Kidney (tissue), 14 donors: ENCODE results near the gene LRRC26. TPM values are rescaled to one million over a fixed set of nuclear protein-coding genes. Genes with fewer than 3 reads are reported as not detected.

Source experiments
- DNase-seq, 5 donors: peaks; one replicate each; pipeline ENCODE4 v3.0.0-alpha.2; 2013 to 2020
- FAIRE-seq: peaks from 2 replicates; lab custom pipeline; 2012; peaks lifted over from hg19 to GRCh38; lab: Jason Lieb, UNC
- H3K27ac ChIP-seq, 2 donors: one replicate each; pipeline ENCODE4 v1.7.0; 2013; ENCODE audit warnings: low read depth in 2 of 2, low read length in 2 of 2, inconsistent platforms in 1 of 2
- H3K27me3 ChIP-seq: one replicate; pipeline ENCODE4 v1.7.1; 2013; ENCODE audit warnings: low read length, inconsistent platforms; ENCODE audit not compliant: control insufficient read depth, insufficient read depth
- H3K36me3 ChIP-seq, 3 donors: one replicate each; pipeline versions ENCODE4 v1.7.0 to v1.7.1; 2013; ENCODE audit warnings: low read length in 3 of 3, control low read depth in 1 of 3, inconsistent platforms in 1 of 3; ENCODE audit not compliant: insufficient read depth in 3 of 3, control insufficient read depth in 2 of 3
- H3K4me1 ChIP-seq, 3 donors: one replicate each; pipeline versions ENCODE4 v1.7.0 to v1.7.1; 2013; ENCODE audit warnings: low read length in 3 of 3, inconsistent platforms in 1 of 3, low read depth in 1 of 3; ENCODE audit not compliant: control insufficient read depth in 2 of 3, insufficient read depth in 2 of 3
- H3K4me3 ChIP-seq, 3 donors: one replicate each; pipeline versions ENCODE4 v1.7.0 to v1.8.1; 2013; ENCODE audit warnings: low read length in 3 of 3, control low read depth in 1 of 3, inconsistent platforms in 1 of 3
- H3K9ac ChIP-seq, 3 donors: one replicate each; pipeline versions ENCODE4 v1.7.0 to v1.7.1; 2013; ENCODE audit warnings: low read length in 3 of 3, control low read depth in 1 of 3, inconsistent platforms in 1 of 3
- H3K9me3 ChIP-seq, 3 donors: one replicate each; pipeline versions ENCODE4 v1.7.0 to v1.7.1; 2013; ENCODE audit warnings: low read length in 3 of 3, control low read depth in 1 of 3, inconsistent platforms in 1 of 3; ENCODE audit not compliant: control insufficient read depth in 2 of 3, insufficient read depth in 1 of 3
- intact Hi-C: fragments of 100-400 bp; cut with DNase I; formaldehyde crosslinking; loops from one replicate; pipeline ENCODE4 v1.11.1; 2022
- polyA plus RNA-seq: library from polyadenylated mRNA; stranded (reverse); fragments of 350-450 nt; fragmentation: Illumina TruSeq; extraction: RNeasy Lipid Tissue Mini Kit (QIAGEN cat#74804); gene quantifications from one replicate; pipeline ENCODE4 v1.2.3, GENCODE V29; 2014; ENCODE audit warnings: low read depth, low replicate concordance; ENCODE audit not compliant: insufficient read depth
- total RNA-seq: library from RNA; stranded (reverse); fragmentation: NEBNext Ultra II Directional; extraction: Animal tissue kit (Norgen Biotek cat#: 25700); gene quantifications from one replicate; pipeline ENCODE4 v1.2.1, GENCODE V29; 2021
- TF ChIP-seq, protein P1 (sequence below): IDR thresholded peaks from 3 replicates; pipeline ENCODE4 v1.5.1; 2012; ENCODE audit warnings: mild to moderate bottlenecking, moderate library complexity, borderline replicate concordance; ENCODE audit not compliant: insufficient read depth; ENCODE audit errors: extremely low read depth
- donor health status: control.
- donor health status: control.
- donor health status: control.
- donor health status: control.
- donor health status: control.
- donor health status: DM: yes; HTN: yes; CAD: no.
- donor health status: Normal renal cell carcinoma (clear cell type).

The LRRC26 gene
- total and polyA plus RNA-seq, 2 donors from 2014 or later, result 0.25 TPM; not detected in 1

DNA sequence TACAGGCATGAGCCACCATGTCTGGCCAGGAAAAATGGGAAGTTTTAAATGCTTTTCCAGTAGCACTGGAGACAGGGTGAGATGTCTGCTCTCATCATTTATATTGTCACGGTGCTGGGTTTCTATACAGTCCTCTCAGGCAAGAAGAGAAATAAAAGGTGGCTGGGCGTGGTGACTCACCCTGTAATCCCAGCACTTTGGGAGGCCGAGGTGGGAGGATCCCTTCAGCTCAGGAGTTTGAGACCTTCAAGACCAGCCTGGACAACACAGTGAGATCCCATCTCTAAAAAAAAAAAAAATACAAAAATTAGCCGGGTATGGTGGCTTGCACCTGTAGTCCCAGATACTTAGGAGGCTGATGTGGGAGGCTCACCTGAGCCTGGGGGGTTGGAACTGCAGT is 35.7 kb downstream of the LRRC26 start:
- H3K27me3 ChIP-seq, result peaks cover 13% of the 10 kb centered on the region
- TF ChIP-seq, protein P1, sequence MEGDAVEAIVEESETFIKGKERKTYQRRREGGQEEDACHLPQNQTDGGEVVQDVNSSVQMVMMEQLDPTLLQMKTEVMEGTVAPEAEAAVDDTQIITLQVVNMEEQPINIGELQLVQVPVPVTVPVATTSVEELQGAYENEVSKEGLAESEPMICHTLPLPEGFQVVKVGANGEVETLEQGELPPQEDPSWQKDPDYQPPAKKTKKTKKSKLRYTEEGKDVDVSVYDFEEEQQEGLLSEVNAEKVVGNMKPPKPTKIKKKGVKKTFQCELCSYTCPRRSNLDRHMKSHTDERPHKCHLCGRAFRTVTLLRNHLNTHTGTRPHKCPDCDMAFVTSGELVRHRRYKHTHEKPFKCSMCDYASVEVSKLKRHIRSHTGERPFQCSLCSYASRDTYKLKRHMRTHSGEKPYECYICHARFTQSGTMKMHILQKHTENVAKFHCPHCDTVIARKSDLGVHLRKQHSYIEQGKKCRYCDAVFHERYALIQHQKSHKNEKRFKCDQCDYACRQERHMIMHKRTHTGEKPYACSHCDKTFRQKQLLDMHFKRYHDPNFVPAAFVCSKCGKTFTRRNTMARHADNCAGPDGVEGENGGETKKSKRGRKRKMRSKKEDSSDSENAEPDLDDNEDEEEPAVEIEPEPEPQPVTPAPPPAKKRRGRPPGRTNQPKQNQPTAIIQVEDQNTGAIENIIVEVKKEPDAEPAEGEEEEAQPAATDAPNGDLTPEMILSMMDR, result no peak
- no peak overlapping the region for H3K4me3 ChIP-seq
- intact Hi-C loops, result no loop called here
- DNase-seq (no peak), FAIRE-seq (no peak)
- H3K36me3 ChIP-seq, result no peaks in the 10 kb centered on the region
- peaks cover 0 to 2% (median 0%) of the 10 kb centered on the region in 3 donors for H3K4me1 ChIP-seq
- H3K9ac ChIP-seq, result no peak overlapping the region
- H3K9me3 ChIP-seq, result no peaks in the 10 kb centered on the region
- H3K27ac ChIP-seq, result no peak overlapping the region

DNA sequence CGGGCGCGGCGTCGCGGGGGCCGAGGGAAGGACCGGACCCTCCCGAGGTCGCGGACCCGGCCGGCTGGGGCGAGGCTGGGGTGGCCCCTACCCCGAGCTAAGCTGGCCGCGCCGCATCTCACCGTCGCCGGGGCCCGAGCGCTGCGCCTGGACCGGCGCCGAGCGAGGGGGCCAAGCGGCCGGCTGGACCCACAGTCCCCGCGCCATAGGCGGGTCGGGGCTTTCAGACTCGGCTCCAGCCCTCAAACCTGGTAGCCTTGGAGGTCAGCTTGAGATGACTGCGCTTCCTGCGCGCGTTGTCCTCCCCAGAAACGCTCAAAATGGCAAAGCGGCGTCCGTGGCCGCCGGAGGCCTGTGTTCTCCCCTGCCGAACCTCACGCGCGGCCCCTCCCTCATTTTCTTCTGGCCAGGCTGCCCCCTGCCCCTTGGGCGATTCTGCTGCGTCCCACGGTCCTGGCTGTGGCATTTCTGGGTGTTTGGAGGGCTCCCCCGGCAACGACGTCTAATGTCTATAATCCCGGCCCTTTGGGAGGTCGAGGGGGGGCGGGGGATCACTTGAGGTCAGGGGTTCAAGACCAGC is 39.6 kb downstream of the LRRC26 start:
- peaks cover 0 to 16% (median 0%) of the 10 kb centered on the region in 3 donors for H3K4me1 ChIP-seq
- TF ChIP-seq, protein P1, result no peak
- H3K4me3 ChIP-seq, result peak overlapping the region in 2 of 3 donors; percentile 72 to 77
- FAIRE-seq, result no peak
- H3K9ac ChIP-seq, result no peak overlapping the region
- H3K27me3 ChIP-seq, result no peaks in the 10 kb centered on the region
- intact Hi-C loops, result no loop called here
- H3K27ac ChIP-seq, result peak overlapping the region in 1 of 2 donors; percentile 51
- H3K36me3 ChIP-seq, result no peaks in the 10 kb centered on the region
- H3K9me3 ChIP-seq, result no peaks in the 10 kb centered on the region
- DNase-seq, result no peak

DNA sequence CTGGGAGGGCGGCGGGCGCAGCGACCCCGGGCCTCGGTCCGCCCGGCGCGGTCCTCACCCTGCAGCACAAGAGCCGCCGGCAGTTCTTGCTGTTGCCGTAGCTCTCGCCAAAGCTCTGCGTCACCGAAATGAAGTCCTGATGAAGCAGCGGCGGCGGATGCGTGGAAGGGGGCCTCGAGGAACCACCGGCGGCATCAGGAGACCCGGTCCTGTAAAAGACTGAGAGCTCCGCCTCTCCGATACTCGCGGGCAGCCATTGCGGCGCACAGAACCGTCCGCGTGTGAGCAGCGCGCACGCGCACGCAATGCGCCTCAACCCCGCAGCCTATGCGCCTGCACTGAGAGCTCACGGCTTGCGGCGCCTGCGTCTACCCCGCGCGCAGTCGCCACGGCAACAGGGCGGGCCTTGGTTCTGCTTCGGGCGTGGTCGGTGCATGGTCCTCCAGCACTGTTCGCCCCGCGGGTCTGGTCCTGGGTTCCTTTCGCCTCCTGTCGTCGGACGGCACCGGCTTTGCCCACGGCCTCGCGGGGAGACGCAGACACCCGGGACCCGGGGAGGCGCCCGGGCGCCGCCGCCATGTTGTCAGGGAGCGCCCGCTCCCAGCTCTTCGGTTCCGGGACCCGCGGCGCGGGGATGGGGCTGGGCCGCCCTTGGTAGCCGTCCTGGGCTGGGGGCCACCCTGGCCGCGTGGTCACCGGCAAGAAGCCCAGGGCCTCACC is 40.2 kb downstream of the LRRC26 start:
- H3K9me3 ChIP-seq, result no peaks in the 10 kb centered on the region
- peak overlapping the region in 2 of 3 donors; percentile 40 to 58 for H3K9ac ChIP-seq
- H3K27ac ChIP-seq, result peak overlapping the region in 1 of 2 donors; percentile 51
- FAIRE-seq, result no peak
- TF ChIP-seq, protein P1, result no peak
- H3K36me3 ChIP-seq, result no peaks in the 10 kb centered on the region
- peak; percentile 89 to 96 (median 93) for DNase-seq
- H3K27me3 ChIP-seq, result no peaks in the 10 kb centered on the region
- intact Hi-C loops, result no loop called here
- H3K4me3 ChIP-seq, result peak overlapping the region; percentile 66 to 77 (median 72)
- H3K4me1 ChIP-seq, result peaks cover 0 to 16% (median 0%) of the 10 kb centered on the region in 3 donors
